ENCODE measurements around the gene MARCKSL1. TPM values are rescaled to one million over a fixed set of nuclear protein-coding genes. Genes with fewer than 3 reads are reported as not detected.

MARCKSL1 gene
- total RNA-seq, 1 experiment from 2014 or later: 91.5 TPM

DNA sequence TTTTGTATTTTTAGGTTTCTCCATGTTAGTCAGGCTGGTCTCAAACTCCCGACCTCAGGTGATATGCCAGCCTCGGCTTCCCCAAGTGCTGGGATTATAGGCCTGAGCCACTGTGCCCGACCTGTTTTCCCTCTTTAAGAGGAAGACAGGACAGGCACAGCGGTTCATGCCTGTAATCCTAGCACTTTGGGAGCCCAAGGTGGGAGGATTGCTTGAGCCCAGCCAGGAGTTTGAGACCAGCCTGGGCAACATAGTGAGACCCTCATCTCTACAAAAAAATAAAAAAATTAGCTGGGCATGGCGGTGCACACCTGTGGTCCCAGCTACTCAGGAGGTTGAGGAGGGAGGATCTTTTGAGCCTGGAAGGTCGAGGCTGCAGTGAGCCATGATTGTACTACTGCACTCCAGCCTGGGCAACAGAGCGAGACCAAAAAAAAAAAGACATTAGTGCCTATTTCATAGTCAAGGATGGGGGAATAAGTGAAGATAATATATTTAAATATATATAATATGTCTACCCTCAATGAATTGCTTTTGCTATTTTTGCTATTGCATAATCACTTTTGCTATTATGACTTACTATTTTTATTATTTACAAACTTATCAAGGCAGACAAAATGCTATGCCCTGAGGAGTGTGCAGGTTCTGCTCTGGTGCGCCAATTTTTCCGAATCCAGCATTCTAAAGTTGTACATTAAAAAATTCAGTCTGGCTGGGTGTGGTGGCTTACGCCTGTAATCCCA, 17.7 kb downstream of the MARCKSL1 start:
- Histone ChIP-seq H3K4me3 (no peak overlapping the region), H4K20me1 (ENCODE audit: insufficient read depth) (peaks cover 8% of the 10 kb centered on the region), H3F3A (ENCODE audit: insufficient read depth, low read depth) (peaks cover 22% of the 10 kb centered on the region), H3K27ac (no peak overlapping the region), H3K27me3 (ENCODE audit: insufficient read depth, low read depth) (no peaks in the 10 kb centered on the region), H3K9me3 (ENCODE audit: insufficient read depth, low read depth) (no peaks in the 10 kb centered on the region), H3K79me2 (ENCODE audit: low read depth) (peaks cover 17% of the 10 kb centered on the region), H2AFZ (no peak overlapping the region), H3K9me2 (ENCODE audit: insufficient read depth) (no peaks in the 10 kb centered on the region), H3K4me2 (no peak overlapping the region), H3K36me3 (ENCODE audit: low read depth) (peaks cover 10% of the 10 kb centered on the region), H3K4me1 (replicated peaks; ENCODE audit: insufficient read depth) (peaks cover 17% of the 10 kb centered on the region)
- DNase-seq: no peak
- ChIA-PET CTCF (interaction anchor here (2.3 kb wide), 1 partner anchor 103 kb away, joined by 8 read pairs; no protein-coding TSS in a partner anchor), POLR2A (ENCODE audit: unreplicated experiment) (interaction anchor here (0.7 kb wide), 1 partner anchor 27 kb away, joined by 8 read pairs; no protein-coding TSS in a partner anchor)
- TF ChIP-seq, protein P1, sequence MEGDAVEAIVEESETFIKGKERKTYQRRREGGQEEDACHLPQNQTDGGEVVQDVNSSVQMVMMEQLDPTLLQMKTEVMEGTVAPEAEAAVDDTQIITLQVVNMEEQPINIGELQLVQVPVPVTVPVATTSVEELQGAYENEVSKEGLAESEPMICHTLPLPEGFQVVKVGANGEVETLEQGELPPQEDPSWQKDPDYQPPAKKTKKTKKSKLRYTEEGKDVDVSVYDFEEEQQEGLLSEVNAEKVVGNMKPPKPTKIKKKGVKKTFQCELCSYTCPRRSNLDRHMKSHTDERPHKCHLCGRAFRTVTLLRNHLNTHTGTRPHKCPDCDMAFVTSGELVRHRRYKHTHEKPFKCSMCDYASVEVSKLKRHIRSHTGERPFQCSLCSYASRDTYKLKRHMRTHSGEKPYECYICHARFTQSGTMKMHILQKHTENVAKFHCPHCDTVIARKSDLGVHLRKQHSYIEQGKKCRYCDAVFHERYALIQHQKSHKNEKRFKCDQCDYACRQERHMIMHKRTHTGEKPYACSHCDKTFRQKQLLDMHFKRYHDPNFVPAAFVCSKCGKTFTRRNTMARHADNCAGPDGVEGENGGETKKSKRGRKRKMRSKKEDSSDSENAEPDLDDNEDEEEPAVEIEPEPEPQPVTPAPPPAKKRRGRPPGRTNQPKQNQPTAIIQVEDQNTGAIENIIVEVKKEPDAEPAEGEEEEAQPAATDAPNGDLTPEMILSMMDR (conservative IDR thresholded peaks at IDR 0.05): no peak
- TF ChIP-seq EZH2 (IDR thresholded peaks at IDR 0.05; ENCODE audit: low read depth): no peak
- no TSS peak for BruUV-seq (replicated peaks)
- intact Hi-C loops (cut with micrococcal nuclease; ENCODE audit: unreplicated experiment): no loop called here

- Histone ChIP-seq H3K4me3 (no peak overlapping the region), H3K79me2 (ENCODE audit: low read depth) (peaks cover 27% of the 10 kb centered on the region), H3K36me3 (ENCODE audit: low read depth) (peaks cover 10% of the 10 kb centered on the region), H2AFZ (no peak overlapping the region), H3F3A (ENCODE audit: insufficient read depth, low read depth) (peaks cover 13% of the 10 kb centered on the region), H3K27ac (no peak overlapping the region), H4K20me1 (ENCODE audit: insufficient read depth) (peaks cover 10% of the 10 kb centered on the region), H3K4me1 (replicated peaks; ENCODE audit: insufficient read depth) (peaks cover 8% of the 10 kb centered on the region), H3K9me2 (ENCODE audit: insufficient read depth) (no peaks in the 10 kb centered on the region), H3K9me3 (ENCODE audit: insufficient read depth, low read depth) (no peaks in the 10 kb centered on the region), H3K27me3 (ENCODE audit: insufficient read depth, low read depth) (no peaks in the 10 kb centered on the region), H3K4me2 (no peak overlapping the region)
- BruUV-seq (replicated peaks): no TSS peak
- POLR2A ChIA-PET (ENCODE audit: unreplicated experiment): no interaction called here
- intact Hi-C loops (cut with micrococcal nuclease; ENCODE audit: unreplicated experiment): loop anchor here (1.0 kb wide), 1 partner anchor 102 kb away; no protein-coding TSS in a partner anchor
- CTCF ChIA-PET: interaction anchor here (0.7 to 2.3 kb wide), 2 partner anchors 75 to 101 kb away, joined by 3 to 8 read pairs; no protein-coding TSS in a partner anchor
- no peak for DNase-seq
- TF ChIP-seq, protein P1 (conservative IDR thresholded peaks at IDR 0.05): no peak
- no peak for TF ChIP-seq EZH2 (IDR thresholded peaks at IDR 0.05; ENCODE audit: low read depth)
These were observed 19.1 kb downstream of the MARCKSL1 start for GRCh38 chr1:32316903-32317277.

GRCh38 chr1:32311709-32312393, 24.2 kb downstream of the MARCKSL1 start:
- H3K9me3 ChIP-seq (ENCODE audit: insufficient read depth, low read depth): no peaks in the 10 kb centered on the region
- DNase-seq: no peak
- H2AFZ ChIP-seq: no peak overlapping the region
- H3K79me2 ChIP-seq (ENCODE audit: low read depth): peaks cover 70% of the 10 kb centered on the region
- CTCF ChIA-PET: interaction anchor here (0.6 to 0.7 kb wide), 2 partner anchors 21 to 30 kb away, joined by 3 to 9 read pairs; no protein-coding TSS in a partner anchor
- H4K20me1 ChIP-seq (ENCODE audit: insufficient read depth): peaks cover 25% of the 10 kb centered on the region
- intact Hi-C loops (cut with micrococcal nuclease; ENCODE audit: unreplicated experiment): no loop called here
- H3K36me3 ChIP-seq (ENCODE audit: low read depth): peaks cover 4% of the 10 kb centered on the region; the same call in 1 of the 2 replicates
- BruUV-seq (replicated peaks): no TSS peak
- peaks cover 7% of the 10 kb centered on the region; the same call in 1 of the 2 replicates for H3K4me1 ChIP-seq (replicated peaks; ENCODE audit: insufficient read depth)
- H3K27ac ChIP-seq: no peak overlapping the region
- TF ChIP-seq EZH2 (IDR thresholded peaks at IDR 0.05; ENCODE audit: low read depth): no peak
- TF ChIP-seq, protein P1 (conservative IDR thresholded peaks at IDR 0.05): no peak
- POLR2A ChIA-PET (ENCODE audit: unreplicated experiment): no interaction called here
- H3K4me2 ChIP-seq: no peak overlapping the region
- H3K4me3 ChIP-seq: no peak overlapping the region
- no peaks in the 10 kb centered on the region for H3K9me2 ChIP-seq (ENCODE audit: insufficient read depth)
- H3K27me3 ChIP-seq (ENCODE audit: insufficient read depth, low read depth): no peaks in the 10 kb centered on the region
- peaks cover 13% of the 10 kb centered on the region; the same call in 1 of the 2 replicates for H3F3A ChIP-seq (ENCODE audit: insufficient read depth, low read depth)

Measured in PC-9 (cell line).